H1 (cell line): ENCODE data around the gene TLCD3A. TPM values are rescaled to one million over a fixed set of nuclear protein-coding genes. Genes with fewer than 3 reads are reported as not detected.

Experiments
- SRF ChIP-seq: IDR thresholded peaks from 2 replicates; pipeline ENCODE4 v1.6.1; 2011; ENCODE audit warnings: mild to moderate bottlenecking, low read depth, low read length, moderate library complexity
- polyA plus RNA-seq, 7 experiments: library from polyadenylated mRNA; depleted of rRNA in 3 of 7; stranded (reverse) in 5 of 7; unstranded in 2 of 7; fragments of >200 nt in 5 of 7; fragments of 200-250 nt in 2 of 7; gene quantifications; 1 replicate in 5 of 7; 2 replicates in 1 of 7; 4 replicates in 1 of 7; pipeline versions ENCODE4 v1.2.1 to v1.2.3, GENCODE V29; 2011 to 2013; ENCODE audit warnings: missing spikeins in 2 of 7, mixed read lengths in 2 of 7
- total RNA-seq: library from RNA; stranded (reverse); fragmentation: NEBNext Ultra II Directional; extraction: Animal tissue kit (Norgen Biotek cat#: 25700); gene quantifications from 2 replicates; pipeline ENCODE4 v1.2.1, GENCODE V29; 2021

Gene TLCD3A
- total and polyA plus RNA-seq, 2 of the 8 experiments (the other 6 are each of a cell fraction or from before 2014, with no cell fraction given) = 26.1 to 48.8 TPM

DNA sequence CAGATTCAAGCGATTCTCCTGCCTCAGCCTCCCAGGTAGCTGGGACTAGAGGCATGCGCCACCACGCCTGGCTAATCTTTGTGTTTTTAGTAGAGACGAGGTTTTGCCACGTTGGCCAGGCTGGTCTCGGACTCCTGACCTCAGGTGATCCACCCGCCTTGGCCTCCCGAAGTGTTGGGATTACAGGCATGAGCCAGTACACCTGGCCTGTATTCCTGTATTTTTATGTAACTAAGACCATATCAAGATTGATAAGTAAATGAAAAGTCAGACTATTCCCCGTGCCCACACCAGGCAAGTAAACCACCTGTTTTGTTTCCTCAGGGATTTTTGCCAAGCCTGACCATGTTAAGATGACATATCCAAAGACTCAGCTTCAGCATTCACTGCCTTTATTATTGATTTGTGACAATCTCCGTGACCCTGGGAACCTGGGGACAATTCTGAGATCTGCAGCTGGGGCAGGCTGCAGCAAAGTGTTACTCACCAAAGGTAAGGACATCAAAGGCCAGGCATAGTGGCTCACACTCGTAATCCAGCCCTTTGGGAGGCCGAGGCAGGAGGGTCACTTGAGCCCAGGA lies 55.3 kb downstream of the TLCD3A start (continued):
- TF ChIP-seq SRF = no peak
